Activated CD4-positive, alpha-beta T cell treated with anti-CD3 and anti-CD28 coated beads, Interleukin-2, amount 10 ng/mL, durations not matched to agents 24 days and 14 days (primary cell): Measurements from ENCODE around the gene CABP7. TPM values are rescaled to one million over a fixed set of nuclear protein-coding genes. Genes with fewer than 3 reads are reported as not detected.

ENCODE experiments used
- DNase-seq: peaks from one replicate; pipeline ENCODE4 v3.0.0; 2022
- H3K27ac Mint-ChIP-seq: one replicate; pipeline ENCODE4 v1.8.0; 2022; ENCODE audit warnings: mild to moderate bottlenecking, mixed read lengths
- H3K27me3 Mint-ChIP-seq: one replicate; pipeline ENCODE4 v1.8.0; 2022; ENCODE audit warnings: mixed read lengths
- H3K36me3 Mint-ChIP-seq: one replicate; pipeline ENCODE4 v1.8.0; 2022; ENCODE audit warnings: low read depth, mild to moderate bottlenecking, mixed read lengths
- H3K4me1 Mint-ChIP-seq: one replicate; pipeline ENCODE4 v1.8.0; 2021; ENCODE audit warnings: mixed read lengths
- H3K4me3 Mint-ChIP-seq: one replicate; pipeline ENCODE4 v1.8.0; 2022; ENCODE audit warnings: mild to moderate bottlenecking, moderate library complexity, mixed read lengths
- H3K9me3 Mint-ChIP-seq: one replicate; pipeline ENCODE4 v1.8.0; 2021; ENCODE audit warnings: mixed read lengths
- intact Hi-C: fragments of 100-400 bp; cut with micrococcal nuclease; formaldehyde crosslinking; loops from one replicate; pipeline ENCODE4 v1.15.1; 2023
- total RNA-seq: library from RNA; stranded (reverse); gene quantifications from 2 replicates; pipeline ENCODE4 v1.2.3, GENCODE V29; 2022

Gene CABP7
- total RNA-seq, 1 donor from 2014 or later: not detected

- no peak for DNase-seq
- Mint-ChIP-seq H3K4me1 (peaks cover 2% of the 10 kb centered on the region), H3K27me3 (peaks cover 21% of the 10 kb centered on the region), H3K9me3 (no peaks in the 10 kb centered on the region), H3K4me3 (no peak overlapping the region), H3K36me3 (no peaks in the 10 kb centered on the region), H3K27ac (no peak overlapping the region)
- intact Hi-C loops: no loop called here
Measured at GRCh38 chr22:29723766-29724165, 4.0 kb downstream of the CABP7 start.

- Mint-ChIP-seq H3K27ac (no peak overlapping the region), H3K27me3 (peaks cover 13% of the 10 kb centered on the region), H3K4me1 (no peaks in the 10 kb centered on the region), H3K36me3 (no peaks in the 10 kb centered on the region), H3K4me3 (no peak overlapping the region), H3K9me3 (no peaks in the 10 kb centered on the region)
- DNase-seq: no peak
- intact Hi-C loops: no loop called here
Measured at GRCh38 chr22:29724843-29725242, 5.0 kb downstream of the CABP7 start.

- peaks cover 13% of the 10 kb centered on the region for H3K27me3 Mint-ChIP-seq
- H3K27ac Mint-ChIP-seq: no peak overlapping the region
- H3K4me3 Mint-ChIP-seq: no peak overlapping the region
Measured at GRCh38 chr22:29726106-29726505, 6.3 kb downstream of the CABP7 start.

GRCh38 chr22:29726512-29727130 is 6.8 kb downstream of the CABP7 start:
- H3K4me3 Mint-ChIP-seq: no peak overlapping the region
- no peaks in the 10 kb centered on the region for H3K4me1 Mint-ChIP-seq
- H3K36me3 Mint-ChIP-seq: no peaks in the 10 kb centered on the region
- H3K27ac Mint-ChIP-seq: no peak overlapping the region
- intact Hi-C loops: no loop called here
- DNase-seq: no peak
- H3K9me3 Mint-ChIP-seq: no peaks in the 10 kb centered on the region
- H3K27me3 Mint-ChIP-seq: peaks cover 9% of the 10 kb centered on the region

More at GRCh38 chr22:29726106-29726505, 6.3 kb downstream of the CABP7 start:
- intact Hi-C loops: no loop called here
- Mint-ChIP-seq H3K4me1 (no peaks in the 10 kb centered on the region), H3K36me3 (no peaks in the 10 kb centered on the region), H3K9me3 (no peaks in the 10 kb centered on the region)
- DNase-seq: no peak

GRCh38 chr22:29727131-29727523 is 7.3 kb downstream of the CABP7 start:
- Mint-ChIP-seq H3K4me3 (no peak overlapping the region), H3K4me1 (no peaks in the 10 kb centered on the region), H3K27ac (no peak overlapping the region), H3K9me3 (no peaks in the 10 kb centered on the region), H3K27me3 (peaks cover 5% of the 10 kb centered on the region), H3K36me3 (no peaks in the 10 kb centered on the region)
- peak; percentile 69 for DNase-seq
- intact Hi-C loops: no loop called here

GRCh38 chr22:29729161-29729560 is 9.4 kb downstream of the CABP7 start:
- intact Hi-C loops: no loop called here
- Mint-ChIP-seq H3K27me3 (peaks cover 1% of the 10 kb centered on the region), H3K36me3 (no peaks in the 10 kb centered on the region), H3K27ac (no peak overlapping the region), H3K4me3 (no peak overlapping the region), H3K9me3 (no peaks in the 10 kb centered on the region), H3K4me1 (no peaks in the 10 kb centered on the region)
- DNase-seq: no peak

GRCh38 chr22:29731058-29731850 is 11.5 kb downstream of the CABP7 start:
- no peaks in the 10 kb centered on the region for H3K36me3 Mint-ChIP-seq
- no peaks in the 10 kb centered on the region for H3K4me1 Mint-ChIP-seq
- H3K9me3 Mint-ChIP-seq: no peaks in the 10 kb centered on the region
- DNase-seq: no peak
- no peak overlapping the region for H3K27ac Mint-ChIP-seq
- no peak overlapping the region for H3K4me3 Mint-ChIP-seq
- intact Hi-C loops: no loop called here
- H3K27me3 Mint-ChIP-seq: no peaks in the 10 kb centered on the region

- H3K36me3 Mint-ChIP-seq: no peaks in the 10 kb centered on the region
- H3K27ac Mint-ChIP-seq: no peak overlapping the region
- no peak overlapping the region for H3K4me3 Mint-ChIP-seq
- intact Hi-C loops: no loop called here
- no peaks in the 10 kb centered on the region for H3K27me3 Mint-ChIP-seq
- H3K4me1 Mint-ChIP-seq: no peaks in the 10 kb centered on the region
- H3K9me3 Mint-ChIP-seq: no peaks in the 10 kb centered on the region
- DNase-seq: no peak
Measured at GRCh38 chr22:29732883-29733282, 13.1 kb downstream of the CABP7 start.

- no peak for DNase-seq
Measured at GRCh38 chr22:29733362-29734201, 13.8 kb downstream of the CABP7 start.

GRCh38 chr22:29734406-29734805 is 14.6 kb downstream of the CABP7 start:
- no peak overlapping the region for H3K4me3 Mint-ChIP-seq
- no peak for DNase-seq
- H3K36me3 Mint-ChIP-seq: peaks cover under 1% of the 10 kb centered on the region
- H3K4me1 Mint-ChIP-seq: no peaks in the 10 kb centered on the region
- no peaks in the 10 kb centered on the region for H3K9me3 Mint-ChIP-seq
- H3K27me3 Mint-ChIP-seq: no peaks in the 10 kb centered on the region
- no peak overlapping the region for H3K27ac Mint-ChIP-seq
- intact Hi-C loops: no loop called here

More at GRCh38 chr22:29733362-29734201, 13.8 kb downstream of the CABP7 start:
- intact Hi-C loops: no loop called here
- no peaks in the 10 kb centered on the region for H3K36me3 Mint-ChIP-seq
- no peaks in the 10 kb centered on the region for H3K4me1 Mint-ChIP-seq
- no peak overlapping the region for H3K4me3 Mint-ChIP-seq
- H3K9me3 Mint-ChIP-seq: no peaks in the 10 kb centered on the region
- H3K27ac Mint-ChIP-seq: no peak overlapping the region
- H3K27me3 Mint-ChIP-seq: no peaks in the 10 kb centered on the region

GRCh38 chr22:29734838-29735237 is 15.0 kb downstream of the CABP7 start:
- no peak overlapping the region for H3K4me3 Mint-ChIP-seq
- intact Hi-C loops: no loop called here
- H3K9me3 Mint-ChIP-seq: no peaks in the 10 kb centered on the region
- H3K4me1 Mint-ChIP-seq: no peaks in the 10 kb centered on the region
- H3K27ac Mint-ChIP-seq: no peak overlapping the region
- no peaks in the 10 kb centered on the region for H3K27me3 Mint-ChIP-seq
- peaks cover 2% of the 10 kb centered on the region for H3K36me3 Mint-ChIP-seq
- DNase-seq: no peak

GRCh38 chr22:29735416-29735815 is 15.6 kb downstream of the CABP7 start:
- Mint-ChIP-seq H3K27me3 (no peaks in the 10 kb centered on the region), H3K4me1 (no peaks in the 10 kb centered on the region), H3K27ac (no peak overlapping the region), H3K4me3 (no peak overlapping the region), H3K36me3 (peaks cover 2% of the 10 kb centered on the region), H3K9me3 (no peaks in the 10 kb centered on the region)
- intact Hi-C loops: no loop called here
- DNase-seq: no peak

GRCh38 chr22:29737251-29738117 is 17.7 kb downstream of the CABP7 start:
- H3K4me1 Mint-ChIP-seq: no peaks in the 10 kb centered on the region
- no peak overlapping the region for H3K4me3 Mint-ChIP-seq
- peaks cover 2% of the 10 kb centered on the region for H3K36me3 Mint-ChIP-seq
- H3K9me3 Mint-ChIP-seq: no peaks in the 10 kb centered on the region
- intact Hi-C loops: no loop called here
- no peak overlapping the region for H3K27ac Mint-ChIP-seq
- no peaks in the 10 kb centered on the region for H3K27me3 Mint-ChIP-seq
- DNase-seq: no peak
